ENCODE results near the gene C1orf35.
"Not testable (repeated sequence)": the region's sequence is repeated elsewhere in the genome, so short reads cannot be mapped to it uniquely, and the experiment has no call there.

Gene C1orf35

GRCh38 chr1:228142155-228142691 lies 39.1 kb upstream of the C1orf35 start:
- DNase-seq (ENCODE audit: low read depth): no peak

GRCh38 chr1:228141226-228142044 lies 38.3 kb upstream of the C1orf35 start:
- DNase-seq (ENCODE audit: low read depth): no peak

- no peak for DNase-seq (ENCODE audit: low read depth)
These were observed 37.6 kb upstream of the C1orf35 start for GRCh38 chr1:228140724-228141225.

GRCh38 chr1:228139931-228140723 lies 37.0 kb upstream of the C1orf35 start, which contains the start of gene GUK1:
Gene GUK1 (plus strand): TSS chr1:228140279. CDS start chr1:228140303, 24 bp downstream.
- DNase-seq (ENCODE audit: low read depth): peak; percentile 99

- DNase-seq (ENCODE audit: low read depth): no peak
These were observed 36.3 kb upstream of the C1orf35 start for GRCh38 chr1:228139406-228139930.

GRCh38 chr1:228136901-228137300 lies 33.8 kb upstream of the C1orf35 start:
- DNase-seq (ENCODE audit: low read depth): no peak

GRCh38 chr1:228134591-228134990 lies 31.5 kb upstream of the C1orf35 start:
- no peak for DNase-seq (ENCODE audit: low read depth)

- no peak for DNase-seq (ENCODE audit: low read depth)
These were observed 28.6 kb upstream of the C1orf35 start for GRCh38 chr1:228131766-228132165.

- no peak for DNase-seq (ENCODE audit: low read depth)
These were observed 22.1 kb upstream of the C1orf35 start for GRCh38 chr1:228125185-228125584.

GRCh38 chr1:228123505-228123904 lies 20.4 kb upstream of the C1orf35 start:
- no peak for DNase-seq (ENCODE audit: low read depth)

GRCh38 chr1:228122921-228123441 lies 19.9 kb upstream of the C1orf35 start:
- no peak for DNase-seq (ENCODE audit: low read depth)

GRCh38 chr1:228120857-228121489 lies 17.8 kb upstream of the C1orf35 start:
- DNase-seq (ENCODE audit: low read depth): no peak

GRCh38 chr1:228120351-228120750 lies 17.2 kb upstream of the C1orf35 start:
- DNase-seq (ENCODE audit: low read depth): no peak

GRCh38 chr1:228118040-228118439 lies 14.9 kb upstream of the C1orf35 start:
- DNase-seq (ENCODE audit: low read depth): no peak

GRCh38 chr1:228117335-228117734 lies 14.2 kb upstream of the C1orf35 start:
- DNase-seq (ENCODE audit: low read depth): no peak

GRCh38 chr1:228114827-228115226 lies 11.7 kb upstream of the C1orf35 start:
- no peak for DNase-seq (ENCODE audit: low read depth)

GRCh38 chr1:228112617-228113016 lies 9.5 kb upstream of the C1orf35 start:
- DNase-seq (ENCODE audit: low read depth): no peak

GRCh38 chr1:228112167-228112566 lies 9.0 kb upstream of the C1orf35 start:
- DNase-seq (ENCODE audit: low read depth): no peak

GRCh38 chr1:228111315-228111714 lies 8.2 kb upstream of the C1orf35 start:
- DNase-seq (ENCODE audit: low read depth): not testable (repeated sequence)

GRCh38 chr1:228110556-228110955 lies 7.4 kb upstream of the C1orf35 start:
- no peak for DNase-seq (ENCODE audit: low read depth)

GRCh38 chr1:228109962-228110488 lies 6.9 kb upstream of the C1orf35 start:
- no peak for DNase-seq (ENCODE audit: low read depth)
